ENCODE results near the gene RPS25. TPM values are rescaled to one million over a fixed set of nuclear protein-coding genes. Genes with fewer than 3 reads are reported as not detected.
"Not testable (repeated sequence)": the region's sequence is repeated elsewhere in the genome, so short reads cannot be mapped to it uniquely, and the experiment has no call there.

Gene RPS25
- total RNA-seq, 2 experiments from 2014 or later, result 1,395 to 1,648 TPM

- ChIA-PET POLR2A (no interaction called here), CTCF (ENCODE audit: unreplicated experiment) (no interaction called here)
- Histone ChIP-seq H2AFZ (ENCODE audit: low read length) (no peak overlapping the region), H3K4me3 (ENCODE audit: low read depth, low read length, poor library complexity, severe bottlenecking) (no peak overlapping the region), H3K9me3 (ENCODE audit: low read length) (no peaks in the 10 kb centered on the region), H3K36me3 (ENCODE audit: insufficient read depth, low read length) (no peaks in the 10 kb centered on the region), H3K4me1 (ENCODE audit: insufficient read depth, low read length, poor library complexity, severe bottlenecking) (no peaks in the 10 kb centered on the region), H3K27ac (ENCODE audit: low read depth, low read length, poor library complexity, severe bottlenecking) (no peak overlapping the region), H3K4me2 (ENCODE audit: low read length) (no peak overlapping the region), H3K9me2 (ENCODE audit: insufficient read depth, low read length) (no peaks in the 10 kb centered on the region), H3K79me2 (ENCODE audit: insufficient read depth, low read depth, low read length) (no peaks in the 10 kb centered on the region), H4K20me1 (ENCODE audit: insufficient read depth, low read length) (no peaks in the 10 kb centered on the region)
- TF ChIP-seq EZH2phosphoT487 (IDR thresholded peaks at IDR 0.05; ENCODE audit: borderline replicate concordance, low read depth, low read length) (no peak), CTCF (conservative IDR thresholded peaks at IDR 0.05; ENCODE audit: low read length) (no peak)
- no peak for DNase-seq (ENCODE audit: low spot score)
- BruUV-seq (replicated peaks), result no TSS peak
- intact Hi-C loops (cut with micrococcal nuclease; ENCODE audit: unreplicated experiment), result no loop called here
These were observed 42.1 kb downstream of the RPS25 start for GRCh38 chr11:118975771-118976709.

GRCh38 chr11:118973985-118974384 is 44.2 kb downstream of the RPS25 start:
- H3K9me2 ChIP-seq (ENCODE audit: insufficient read depth, low read length), result no peaks in the 10 kb centered on the region
- no peaks in the 10 kb centered on the region for H4K20me1 ChIP-seq (ENCODE audit: insufficient read depth, low read length)
- H3K4me3 ChIP-seq (ENCODE audit: low read depth, low read length, poor library complexity, severe bottlenecking), result no peak overlapping the region
- H3K79me2 ChIP-seq (ENCODE audit: insufficient read depth, low read depth, low read length), result no peaks in the 10 kb centered on the region
- ChIA-PET CTCF (ENCODE audit: unreplicated experiment) (no interaction called here), POLR2A (interaction anchor here (0.6 kb wide), 1 partner anchor 11 kb away, joined by 4 read pairs; no protein-coding TSS in a partner anchor)
- no peak overlapping the region for H3K27ac ChIP-seq (ENCODE audit: low read depth, low read length, poor library complexity, severe bottlenecking)
- H2AFZ ChIP-seq (ENCODE audit: low read length), result no peak overlapping the region
- intact Hi-C loops (cut with micrococcal nuclease; ENCODE audit: unreplicated experiment), result no loop called here
- no peak overlapping the region for H3K4me2 ChIP-seq (ENCODE audit: low read length)
- no peaks in the 10 kb centered on the region for H3K4me1 ChIP-seq (ENCODE audit: insufficient read depth, low read length, poor library complexity, severe bottlenecking)
- no peak for DNase-seq (ENCODE audit: low spot score)
- H3K9me3 ChIP-seq (ENCODE audit: low read length), result no peaks in the 10 kb centered on the region
- no TSS peak for BruUV-seq (replicated peaks)
- H3K36me3 ChIP-seq (ENCODE audit: insufficient read depth, low read length), result no peaks in the 10 kb centered on the region
- TF ChIP-seq EZH2phosphoT487 (IDR thresholded peaks at IDR 0.05; ENCODE audit: borderline replicate concordance, low read depth, low read length), result no peak
- TF ChIP-seq CTCF (conservative IDR thresholded peaks at IDR 0.05; ENCODE audit: low read length), result no peak

DNA sequence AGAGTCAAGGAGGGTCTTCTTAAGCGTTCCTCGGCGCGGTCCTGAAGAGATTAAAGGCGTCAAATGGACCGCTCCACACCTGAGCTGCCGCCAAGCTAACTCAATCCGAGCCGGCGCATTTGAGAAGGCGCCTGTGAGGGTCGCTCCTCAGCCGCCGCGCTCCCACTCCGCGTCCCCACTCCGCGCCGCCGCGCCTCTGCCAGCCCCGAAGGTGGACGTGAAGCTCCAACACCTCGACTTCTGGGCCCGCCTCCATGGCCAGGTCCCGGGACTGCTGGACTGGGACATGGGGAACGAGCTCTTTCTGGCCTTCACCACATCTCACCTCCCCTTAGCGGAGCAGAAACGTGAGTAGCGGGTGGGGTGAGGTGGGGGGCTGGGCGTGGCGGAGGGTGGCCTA is 46.5 kb downstream of the RPS25 start, which contains the start of gene FOXR1:
Gene FOXR1, plus strand, starts transcription at position 116 of the 400 bp plus-strand sequence. Its CDS starts 171 bp downstream, at position 287.
- TF ChIP-seq CTCF (conservative IDR thresholded peaks at IDR 0.05; ENCODE audit: low read length) (no peak), EZH2phosphoT487 (IDR thresholded peaks at IDR 0.05; ENCODE audit: borderline replicate concordance, low read depth, low read length) (no peak)
- H4K20me1 ChIP-seq (ENCODE audit: insufficient read depth, low read length), result no peaks in the 10 kb centered on the region
- H3K4me1 ChIP-seq (ENCODE audit: insufficient read depth, low read length, poor library complexity, severe bottlenecking), result no peaks in the 10 kb centered on the region
- BruUV-seq (replicated peaks), result no TSS peak
- no peak within 1 kb of the TSS for H3K4me3 ChIP-seq (ENCODE audit: low read depth, low read length, poor library complexity, severe bottlenecking)
- intact Hi-C loops (cut with micrococcal nuclease; ENCODE audit: unreplicated experiment), result no loop called here
- ChIA-PET CTCF (ENCODE audit: unreplicated experiment) (no interaction called here), POLR2A (no interaction called here)
- H2AFZ ChIP-seq (ENCODE audit: low read length), result no peak within 1 kb of the TSS
- H3K36me3 ChIP-seq (ENCODE audit: insufficient read depth, low read length), result no peaks in the 10 kb centered on the region
- H3K27ac ChIP-seq (ENCODE audit: low read depth, low read length, poor library complexity, severe bottlenecking), result no peak within 1 kb of the TSS
- H3K79me2 ChIP-seq (ENCODE audit: insufficient read depth, low read depth, low read length), result no peaks in the 10 kb centered on the region
- no peak within 1 kb of the TSS for H3K4me2 ChIP-seq (ENCODE audit: low read length)
- DNase-seq (ENCODE audit: low spot score), result no peak
- H3K9me2 ChIP-seq (ENCODE audit: insufficient read depth, low read length), result no peaks in the 10 kb centered on the region
- no peaks in the 10 kb centered on the region for H3K9me3 ChIP-seq (ENCODE audit: low read length)

DNA sequence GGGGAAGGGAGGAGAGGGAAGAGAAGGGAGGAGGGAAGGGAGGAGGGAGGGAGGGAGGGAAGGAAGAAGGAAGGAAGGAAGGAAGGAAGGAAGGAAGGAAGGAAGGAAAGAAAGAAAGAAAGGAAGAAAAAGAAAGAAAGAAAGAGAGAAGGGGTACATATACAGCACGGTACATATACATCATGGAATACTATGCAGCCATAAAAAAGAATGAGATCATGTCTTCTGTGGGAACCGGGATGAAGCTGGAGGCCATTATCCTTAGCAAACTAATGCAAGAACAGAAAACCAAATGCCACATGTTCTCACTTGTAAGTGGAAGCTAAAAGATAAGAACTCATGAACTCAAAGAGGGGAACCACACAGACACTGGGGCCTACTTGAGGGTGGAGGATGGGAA is 48.6 kb downstream of the RPS25 start:
- CTCF ChIA-PET (ENCODE audit: unreplicated experiment); H4K20me1 ChIP-seq (ENCODE audit: insufficient read depth, low read length); H3K4me1 ChIP-seq (ENCODE audit: insufficient read depth, low read length, poor library complexity, severe bottlenecking); H3K4me3 ChIP-seq (ENCODE audit: low read depth, low read length, poor library complexity, severe bottlenecking); H3K9me3 ChIP-seq (ENCODE audit: low read length); intact Hi-C loops (cut with micrococcal nuclease; ENCODE audit: unreplicated experiment); H3K9me2 ChIP-seq (ENCODE audit: insufficient read depth, low read length); H3K36me3 ChIP-seq (ENCODE audit: insufficient read depth, low read length); H3K27ac ChIP-seq (ENCODE audit: low read depth, low read length, poor library complexity, severe bottlenecking); H2AFZ ChIP-seq (ENCODE audit: low read length); DNase-seq (ENCODE audit: low spot score); POLR2A ChIA-PET; H3K79me2 ChIP-seq (ENCODE audit: insufficient read depth, low read depth, low read length); H3K4me2 ChIP-seq (ENCODE audit: low read length); BruUV-seq (replicated peaks): not testable (repeated sequence)

All from OCI-LY7 (cell line).